SK-N-SH treated with all-trans-retinoic acid at 6 μM for 48 hours (cell line): Measurements from ENCODE around the gene CYREN.

ENCODE experiments used
- ATAC-seq: fragments of 200-7000 bp; cut with Tn5 transposase; 3 replicates; pipeline ENCODE4 v1.9.1; 2020; ENCODE audit warnings: mild to moderate bottlenecking, moderate library complexity
- BACH2 ChIP-seq: fragments of 250-450 bp; sonication (Bioruptor Pico); IDR thresholded peaks from 2 replicates; pipeline ENCODE4 v1.9.0; 2021; ENCODE audit warnings: mild to moderate bottlenecking, borderline replicate concordance
- CSDC2 ChIP-seq: fragments of 250-450 bp; sonication (Bioruptor Pico); IDR thresholded peaks from 2 replicates; pipeline ENCODE4 v1.5.0; 2020; ENCODE audit warnings: mild to moderate bottlenecking, moderate library complexity
- ESRRG ChIP-seq: fragments of 250-450 bp; sonication (Bioruptor Pico); IDR thresholded peaks from 2 replicates; pipeline ENCODE4 v1.6.1; 2021; ENCODE audit warnings: mild to moderate bottlenecking
- ISL1 ChIP-seq: fragments of 250-450 bp; sonication (Bioruptor Pico); IDR thresholded peaks from 2 replicates; pipeline ENCODE4 v2.1.2; 2022; ENCODE audit warnings: mild to moderate bottlenecking, moderate library complexity
- OSR1 ChIP-seq: fragments of 250-450 bp; sonication (Bioruptor Pico); IDR thresholded peaks from 2 replicates; pipeline ENCODE4 v1.8.0; 2022; ENCODE audit warnings: moderate library complexity, mild to moderate bottlenecking, inconsistent platforms
- PPARA ChIP-seq: fragments of 250-450 bp; sonication (Bioruptor Pico); IDR thresholded peaks from 2 replicates; pipeline ENCODE4 v1.5.0; 2020; ENCODE audit warnings: mild to moderate bottlenecking, borderline replicate concordance
- RARB ChIP-seq: fragments of 250-450 bp; sonication (Bioruptor Pico); IDR thresholded peaks from 2 replicates; pipeline ENCODE4 v1.8.0; 2021; ENCODE audit warnings: mild to moderate bottlenecking, moderate library complexity
- SNAI2 ChIP-seq: fragments of 250-450 bp; sonication (Bioruptor Pico); IDR thresholded peaks from 2 replicates; pipeline ENCODE4 v1.5.0; 2020; ENCODE audit warnings: mild to moderate bottlenecking, moderate library complexity
- TCF4 ChIP-seq: fragments of 250-450 bp; sonication (Bioruptor Pico); IDR thresholded peaks from 2 replicates; pipeline ENCODE4 v1.8.0; 2021; ENCODE audit warnings: mild to moderate bottlenecking, moderate library complexity, borderline replicate concordance
- TOX ChIP-seq: fragments of 250-450 bp; sonication (Bioruptor Pico); IDR thresholded peaks from 2 replicates; pipeline ENCODE4 v1.8.0; 2021; ENCODE audit warnings: mild to moderate bottlenecking, moderate library complexity, borderline replicate concordance
- ZC3H10 ChIP-seq: fragments of 250-450 bp; sonication (Bioruptor Pico); IDR thresholded peaks from 2 replicates; pipeline ENCODE4 v1.5.1; 2021; ENCODE audit warnings: mild to moderate bottlenecking, moderate library complexity
- ZFP3 ChIP-seq: fragments of 250-450 bp; sonication (Bioruptor Pico); IDR thresholded peaks from 2 replicates; pipeline ENCODE4 v1.5.0; 2020; ENCODE audit warnings: mild to moderate bottlenecking, moderate library complexity
- ZNF70 ChIP-seq: fragments of 450-650 bp; formaldehyde crosslinking; IDR thresholded peaks from 2 replicates; pipeline ENCODE4 v1.5.0; 2020; ENCODE audit warnings: mild to moderate bottlenecking, moderate library complexity
- ZNF8 ChIP-seq: fragments of 450-650 bp; formaldehyde crosslinking; IDR thresholded peaks from 2 replicates; pipeline ENCODE4 v1.5.0; 2020; ENCODE audit warnings: mild to moderate bottlenecking, moderate library complexity
- TF ChIP-seq, protein P1 (sequence below): fragments of 250-450 bp; sonication (Bioruptor Pico); IDR thresholded peaks from 2 replicates; pipeline ENCODE4 v1.8.0; 2020; ENCODE audit warnings: mild to moderate bottlenecking, moderate library complexity, borderline replicate concordance
- TF ChIP-seq, protein P2 (sequence below): fragments of 250-450 bp; sonication (Bioruptor Pico); IDR thresholded peaks from 2 replicates; pipeline ENCODE4 v1.5.1; 2020; ENCODE audit warnings: low read depth, mild to moderate bottlenecking, moderate library complexity
- TF ChIP-seq, protein P3 (sequence below): fragments of 250-450 bp; sonication (Bioruptor Pico); IDR thresholded peaks from 2 replicates; pipeline ENCODE4 v1.5.0; 2020; ENCODE audit warnings: mild to moderate bottlenecking, moderate library complexity
- TF ChIP-seq, protein P4 (sequence below): fragments of 250-450 bp; sonication (Bioruptor Pico); IDR thresholded peaks from 2 replicates; pipeline ENCODE4 v1.5.1; 2021; ENCODE audit warnings: mild to moderate bottlenecking, moderate library complexity

CYREN gene

DNA sequence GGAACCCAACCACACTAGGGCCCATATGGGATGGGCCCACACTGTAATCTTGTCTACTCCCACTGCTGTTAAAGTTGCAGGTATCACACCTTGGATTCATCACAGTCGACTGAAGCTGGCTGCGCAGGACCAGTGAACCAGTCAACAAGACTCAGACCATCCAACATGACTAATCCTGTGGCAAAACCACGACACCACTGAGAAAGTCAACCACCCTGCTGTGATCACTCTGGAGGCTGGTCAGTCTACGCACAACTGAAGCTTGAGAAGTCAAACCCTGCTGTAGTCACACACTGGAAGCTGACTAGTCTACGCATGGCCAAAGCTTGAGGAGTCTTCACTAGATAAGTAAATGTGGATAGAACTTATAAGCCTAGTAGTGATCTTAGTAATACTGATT is 9.6 kb upstream of the CYREN start:
- ATAC-seq, result no peak
- no peak for TF ChIP-seq ZNF70
- TF ChIP-seq, protein P1, sequence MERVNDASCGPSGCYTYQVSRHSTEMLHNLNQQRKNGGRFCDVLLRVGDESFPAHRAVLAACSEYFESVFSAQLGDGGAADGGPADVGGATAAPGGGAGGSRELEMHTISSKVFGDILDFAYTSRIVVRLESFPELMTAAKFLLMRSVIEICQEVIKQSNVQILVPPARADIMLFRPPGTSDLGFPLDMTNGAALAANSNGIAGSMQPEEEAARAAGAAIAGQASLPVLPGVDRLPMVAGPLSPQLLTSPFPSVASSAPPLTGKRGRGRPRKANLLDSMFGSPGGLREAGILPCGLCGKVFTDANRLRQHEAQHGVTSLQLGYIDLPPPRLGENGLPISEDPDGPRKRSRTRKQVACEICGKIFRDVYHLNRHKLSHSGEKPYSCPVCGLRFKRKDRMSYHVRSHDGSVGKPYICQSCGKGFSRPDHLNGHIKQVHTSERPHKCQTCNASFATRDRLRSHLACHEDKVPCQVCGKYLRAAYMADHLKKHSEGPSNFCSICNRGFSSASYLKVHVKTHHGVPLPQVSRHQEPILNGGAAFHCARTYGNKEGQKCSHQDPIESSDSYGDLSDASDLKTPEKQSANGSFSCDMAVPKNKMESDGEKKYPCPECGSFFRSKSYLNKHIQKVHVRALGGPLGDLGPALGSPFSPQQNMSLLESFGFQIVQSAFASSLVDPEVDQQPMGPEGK (CRISPR knock-in tag), result no peak
- TF ChIP-seq RARB (CRISPR knock-in tag), result no peak
- TF ChIP-seq TOX (CRISPR knock-in tag), result no peak
- TF ChIP-seq, protein P2, sequence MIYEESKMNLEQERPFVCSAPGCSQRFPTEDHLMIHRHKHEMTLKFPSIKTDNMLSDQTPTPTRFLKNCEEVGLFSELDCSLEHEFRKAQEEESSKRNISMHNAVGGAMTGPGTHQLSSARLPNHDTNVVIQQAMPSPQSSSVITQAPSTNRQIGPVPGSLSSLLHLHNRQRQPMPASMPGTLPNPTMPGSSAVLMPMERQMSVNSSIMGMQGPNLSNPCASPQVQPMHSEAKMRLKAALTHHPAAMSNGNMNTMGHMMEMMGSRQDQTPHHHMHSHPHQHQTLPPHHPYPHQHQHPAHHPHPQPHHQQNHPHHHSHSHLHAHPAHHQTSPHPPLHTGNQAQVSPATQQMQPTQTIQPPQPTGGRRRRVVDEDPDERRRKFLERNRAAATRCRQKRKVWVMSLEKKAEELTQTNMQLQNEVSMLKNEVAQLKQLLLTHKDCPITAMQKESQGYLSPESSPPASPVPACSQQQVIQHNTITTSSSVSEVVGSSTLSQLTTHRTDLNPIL (CRISPR knock-in tag), result no peak
- no peak for TF ChIP-seq ZC3H10 (CRISPR knock-in tag)
- TF ChIP-seq ZNF8, result no peak

DNA sequence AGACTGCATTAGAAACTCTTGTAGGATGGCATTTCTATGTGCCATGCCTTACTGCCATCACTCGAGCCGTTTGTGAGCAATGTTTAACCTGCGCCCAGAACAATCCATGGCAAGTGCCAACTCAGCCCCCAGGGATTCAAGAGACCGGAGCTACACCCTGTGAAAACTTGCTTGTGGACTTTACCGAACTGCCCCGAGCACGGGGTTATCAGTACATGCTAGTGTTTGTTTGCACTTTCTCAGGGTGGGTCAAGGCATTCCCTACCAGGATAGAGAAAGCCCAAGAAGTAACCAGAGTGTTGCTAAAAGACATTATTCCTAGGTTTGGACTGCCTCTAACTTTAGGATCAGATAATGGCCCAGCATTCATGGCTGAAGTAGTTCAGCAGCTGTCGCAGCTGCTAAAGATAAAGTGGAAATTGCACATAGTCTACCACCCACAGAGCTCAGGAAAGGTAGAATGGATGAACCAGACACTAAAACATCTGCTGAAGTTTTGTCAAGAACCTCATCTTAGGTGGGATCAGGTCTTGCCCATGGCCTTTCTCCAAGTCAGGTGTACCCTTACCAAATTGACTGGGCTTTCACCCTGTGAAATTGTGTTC is 8.9 kb upstream of the CYREN start:
- ATAC-seq, result no peak
- TF ChIP-seq ZFP3 (CRISPR knock-in tag), result no peak
- no peak for TF ChIP-seq TCF4 (CRISPR knock-in tag)
- TF ChIP-seq OSR1 (CRISPR knock-in tag), result no peak
- TF ChIP-seq ISL1 (CRISPR knock-in tag), result no peak
- no peak for TF ChIP-seq ESRRG
- no peak for TF ChIP-seq SNAI2 (CRISPR knock-in tag)
- no peak for TF ChIP-seq CSDC2 (CRISPR knock-in tag)
- TF ChIP-seq PPARA (CRISPR knock-in tag), result no peak
- TF ChIP-seq, protein P3, sequence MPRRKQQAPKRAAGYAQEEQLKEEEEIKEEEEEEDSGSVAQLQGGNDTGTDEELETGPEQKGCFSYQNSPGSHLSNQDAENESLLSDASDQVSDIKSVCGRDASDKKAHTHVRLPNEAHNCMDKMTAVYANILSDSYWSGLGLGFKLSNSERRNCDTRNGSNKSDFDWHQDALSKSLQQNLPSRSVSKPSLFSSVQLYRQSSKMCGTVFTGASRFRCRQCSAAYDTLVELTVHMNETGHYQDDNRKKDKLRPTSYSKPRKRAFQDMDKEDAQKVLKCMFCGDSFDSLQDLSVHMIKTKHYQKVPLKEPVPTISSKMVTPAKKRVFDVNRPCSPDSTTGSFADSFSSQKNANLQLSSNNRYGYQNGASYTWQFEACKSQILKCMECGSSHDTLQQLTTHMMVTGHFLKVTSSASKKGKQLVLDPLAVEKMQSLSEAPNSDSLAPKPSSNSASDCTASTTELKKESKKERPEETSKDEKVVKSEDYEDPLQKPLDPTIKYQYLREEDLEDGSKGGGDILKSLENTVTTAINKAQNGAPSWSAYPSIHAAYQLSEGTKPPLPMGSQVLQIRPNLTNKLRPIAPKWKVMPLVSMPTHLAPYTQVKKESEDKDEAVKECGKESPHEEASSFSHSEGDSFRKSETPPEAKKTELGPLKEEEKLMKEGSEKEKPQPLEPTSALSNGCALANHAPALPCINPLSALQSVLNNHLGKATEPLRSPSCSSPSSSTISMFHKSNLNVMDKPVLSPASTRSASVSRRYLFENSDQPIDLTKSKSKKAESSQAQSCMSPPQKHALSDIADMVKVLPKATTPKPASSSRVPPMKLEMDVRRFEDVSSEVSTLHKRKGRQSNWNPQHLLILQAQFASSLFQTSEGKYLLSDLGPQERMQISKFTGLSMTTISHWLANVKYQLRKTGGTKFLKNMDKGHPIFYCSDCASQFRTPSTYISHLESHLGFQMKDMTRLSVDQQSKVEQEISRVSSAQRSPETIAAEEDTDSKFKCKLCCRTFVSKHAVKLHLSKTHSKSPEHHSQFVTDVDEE, result no peak
- no peak for TF ChIP-seq ZNF70
- TF ChIP-seq, protein P1 (CRISPR knock-in tag), result no peak

DNA sequence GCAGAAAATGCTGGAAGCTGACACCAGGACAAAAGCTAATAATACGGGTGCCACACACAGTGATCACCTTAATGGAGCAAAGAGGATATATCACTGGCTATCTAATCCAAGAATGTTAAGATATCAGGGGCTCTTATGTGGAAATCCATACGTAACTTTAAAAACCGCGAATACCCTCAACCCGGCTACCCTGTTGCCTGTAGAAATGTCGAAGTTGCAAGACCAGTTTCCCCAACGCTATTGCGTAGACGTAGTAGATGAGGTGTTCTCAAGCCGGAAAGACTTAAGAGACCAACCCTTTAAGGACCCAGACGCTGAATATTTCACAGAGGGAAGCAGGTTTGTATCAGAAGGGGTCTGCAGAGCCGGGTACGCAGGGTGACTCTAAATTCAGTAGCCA is 7.9 kb upstream of the CYREN start:
- TF ChIP-seq, protein P3, result no peak
- TF ChIP-seq OSR1 (CRISPR knock-in tag) (no peak), CSDC2 (CRISPR knock-in tag) (no peak), ZFP3 (CRISPR knock-in tag) (no peak), ZNF70 (no peak), ZC3H10 (CRISPR knock-in tag) (no peak), PPARA (CRISPR knock-in tag) (no peak), SNAI2 (CRISPR knock-in tag) (no peak), BACH2 (CRISPR knock-in tag) (no peak)
- TF ChIP-seq, protein P4, sequence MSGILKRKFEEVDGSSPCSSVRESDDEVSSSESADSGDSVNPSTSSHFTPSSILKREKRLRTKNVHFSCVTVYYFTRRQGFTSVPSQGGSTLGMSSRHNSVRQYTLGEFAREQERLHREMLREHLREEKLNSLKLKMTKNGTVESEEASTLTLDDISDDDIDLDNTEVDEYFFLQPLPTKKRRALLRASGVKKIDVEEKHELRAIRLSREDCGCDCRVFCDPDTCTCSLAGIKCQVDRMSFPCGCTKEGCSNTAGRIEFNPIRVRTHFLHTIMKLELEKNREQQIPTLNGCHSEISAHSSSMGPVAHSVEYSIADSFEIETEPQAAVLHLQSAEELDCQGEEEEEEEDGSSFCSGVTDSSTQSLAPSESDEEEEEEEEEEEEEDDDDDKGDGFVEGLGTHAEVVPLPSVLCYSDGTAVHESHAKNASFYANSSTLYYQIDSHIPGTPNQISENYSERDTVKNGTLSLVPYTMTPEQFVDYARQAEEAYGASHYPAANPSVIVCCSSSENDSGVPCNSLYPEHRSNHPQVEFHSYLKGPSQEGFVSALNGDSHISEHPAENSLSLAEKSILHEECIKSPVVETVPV (CRISPR knock-in tag), result no peak
- no peak for ATAC-seq
